Measurements from ENCODE around the gene MCM6.
A peak's percentile ranks its signal among the peaks of the same experiment; 100 is the strongest.
"Not testable (repeated sequence)": the region's sequence is repeated elsewhere in the genome, so short reads cannot be mapped to it uniquely, and the experiment has no call there.

Gene MCM6

GRCh38 chr2:135799738-135800137 is 76.5 kb downstream of the MCM6 start:
- Histone ChIP-seq H3K4me3 (ENCODE audit: low read depth, low read length) (no peak overlapping the region), H3K9ac (no peak overlapping the region), H2AFZ (no peak overlapping the region), H3K4me2 (ENCODE audit: low read length) (no peak overlapping the region), H3K27me3 (ENCODE audit: control insufficient read depth, insufficient read depth, low read length) (no peaks in the 10 kb centered on the region), H3K4me1 (no peaks in the 10 kb centered on the region), H3K9me3 (ENCODE audit: control insufficient read depth, low read length) (no peaks in the 10 kb centered on the region), H3K79me2 (no peaks in the 10 kb centered on the region), H3K36me3 (ENCODE audit: control insufficient read depth, insufficient read depth, low read length) (no peaks in the 10 kb centered on the region), H3K27ac (no peak overlapping the region)
- TF ChIP-seq, protein P1, sequence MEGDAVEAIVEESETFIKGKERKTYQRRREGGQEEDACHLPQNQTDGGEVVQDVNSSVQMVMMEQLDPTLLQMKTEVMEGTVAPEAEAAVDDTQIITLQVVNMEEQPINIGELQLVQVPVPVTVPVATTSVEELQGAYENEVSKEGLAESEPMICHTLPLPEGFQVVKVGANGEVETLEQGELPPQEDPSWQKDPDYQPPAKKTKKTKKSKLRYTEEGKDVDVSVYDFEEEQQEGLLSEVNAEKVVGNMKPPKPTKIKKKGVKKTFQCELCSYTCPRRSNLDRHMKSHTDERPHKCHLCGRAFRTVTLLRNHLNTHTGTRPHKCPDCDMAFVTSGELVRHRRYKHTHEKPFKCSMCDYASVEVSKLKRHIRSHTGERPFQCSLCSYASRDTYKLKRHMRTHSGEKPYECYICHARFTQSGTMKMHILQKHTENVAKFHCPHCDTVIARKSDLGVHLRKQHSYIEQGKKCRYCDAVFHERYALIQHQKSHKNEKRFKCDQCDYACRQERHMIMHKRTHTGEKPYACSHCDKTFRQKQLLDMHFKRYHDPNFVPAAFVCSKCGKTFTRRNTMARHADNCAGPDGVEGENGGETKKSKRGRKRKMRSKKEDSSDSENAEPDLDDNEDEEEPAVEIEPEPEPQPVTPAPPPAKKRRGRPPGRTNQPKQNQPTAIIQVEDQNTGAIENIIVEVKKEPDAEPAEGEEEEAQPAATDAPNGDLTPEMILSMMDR (IDR thresholded peaks at IDR 0.05) = no peak

DNA sequence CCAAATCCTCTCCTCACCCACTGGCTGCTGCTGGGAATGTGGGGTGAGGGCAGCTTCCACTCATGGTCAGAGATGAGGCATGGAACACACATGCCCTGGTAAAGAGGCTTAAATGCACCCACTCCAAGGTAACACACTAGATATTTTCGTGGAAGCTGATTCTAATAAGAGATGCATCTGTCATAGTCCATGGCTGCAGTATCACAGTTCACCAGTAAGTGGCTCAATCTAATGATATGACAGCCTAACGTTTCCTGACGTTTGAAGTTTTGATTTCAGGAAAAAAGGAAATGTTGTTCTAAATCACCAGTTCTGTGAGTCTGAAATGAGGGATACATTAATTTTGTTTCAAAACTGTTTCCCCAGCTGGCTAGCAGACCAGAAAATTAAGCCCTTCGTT is 77.5 kb downstream of the MCM6 start:
- Histone ChIP-seq H3K4me2 (ENCODE audit: low read length) (no peak overlapping the region), H3K27me3 (ENCODE audit: control insufficient read depth, insufficient read depth, low read length) (no peaks in the 10 kb centered on the region), H2AFZ (no peak overlapping the region), H3K36me3 (ENCODE audit: control insufficient read depth, insufficient read depth, low read length) (no peaks in the 10 kb centered on the region), H3K4me1 (no peaks in the 10 kb centered on the region), H3K79me2 (no peaks in the 10 kb centered on the region), H3K27ac (no peak overlapping the region), H3K9me3 (ENCODE audit: control insufficient read depth, low read length) (no peaks in the 10 kb centered on the region), H3K9ac (no peak overlapping the region), H3K4me3 (ENCODE audit: low read depth, low read length) (no peak overlapping the region)
- TF ChIP-seq, protein P1 (IDR thresholded peaks at IDR 0.05) = no peak

- Histone ChIP-seq H3K36me3 (ENCODE audit: control insufficient read depth, insufficient read depth, low read length) (no peaks in the 10 kb centered on the region), H3K4me3 (ENCODE audit: low read depth, low read length) (no peak overlapping the region), H3K4me2 (ENCODE audit: low read length) (no peak overlapping the region), H3K4me1 (no peaks in the 10 kb centered on the region), H3K27ac (no peak overlapping the region), H3K79me2 (no peaks in the 10 kb centered on the region), H3K9me3 (ENCODE audit: control insufficient read depth, low read length) (no peaks in the 10 kb centered on the region), H2AFZ (no peak overlapping the region), H3K27me3 (ENCODE audit: control insufficient read depth, insufficient read depth, low read length) (no peaks in the 10 kb centered on the region), H3K9ac (no peak overlapping the region)
- TF ChIP-seq, protein P1 (IDR thresholded peaks at IDR 0.05) = no peak
Measured at GRCh38 chr2:135798275-135798705, 78.0 kb downstream of the MCM6 start.

GRCh38 chr2:135797497-135798274 is 78.6 kb downstream of the MCM6 start:
- Histone ChIP-seq H3K27ac (no peak overlapping the region), H3K4me1 (no peaks in the 10 kb centered on the region), H3K4me2 (ENCODE audit: low read length) (no peak overlapping the region), H3K9me3 (ENCODE audit: control insufficient read depth, low read length) (no peaks in the 10 kb centered on the region), H3K4me3 (ENCODE audit: low read depth, low read length) (no peak overlapping the region), H3K9ac (no peak overlapping the region), H2AFZ (peak overlapping the region; percentile 9), H3K79me2 (no peaks in the 10 kb centered on the region), H3K27me3 (ENCODE audit: control insufficient read depth, insufficient read depth, low read length) (no peaks in the 10 kb centered on the region), H3K36me3 (ENCODE audit: control insufficient read depth, insufficient read depth, low read length) (no peaks in the 10 kb centered on the region)
- TF ChIP-seq, protein P1 (IDR thresholded peaks at IDR 0.05) = peak; percentile 87

GRCh38 chr2:135796606-135797005 is 79.6 kb downstream of the MCM6 start:
- H3K4me3 ChIP-seq (ENCODE audit: low read depth, low read length) = no peak overlapping the region
- no peaks in the 10 kb centered on the region for H3K79me2 ChIP-seq
- H3K9me3 ChIP-seq (ENCODE audit: control insufficient read depth, low read length) = no peaks in the 10 kb centered on the region
- no peaks in the 10 kb centered on the region for H3K27me3 ChIP-seq (ENCODE audit: control insufficient read depth, insufficient read depth, low read length)
- H3K27ac ChIP-seq = no peak overlapping the region
- H3K4me2 ChIP-seq (ENCODE audit: low read length) = no peak overlapping the region
- H3K9ac ChIP-seq = no peak overlapping the region
- H3K36me3 ChIP-seq (ENCODE audit: control insufficient read depth, insufficient read depth, low read length) = no peaks in the 10 kb centered on the region
- TF ChIP-seq, protein P1 (IDR thresholded peaks at IDR 0.05) = no peak
- H3K4me1 ChIP-seq = peaks cover under 1% of the 10 kb centered on the region
- H2AFZ ChIP-seq = no peak overlapping the region

GRCh38 chr2:135795641-135796040 is 80.6 kb downstream of the MCM6 start:
- not testable (repeated sequence) for H3K27ac ChIP-seq; H3K27me3 ChIP-seq (ENCODE audit: control insufficient read depth, insufficient read depth, low read length); H3K9ac ChIP-seq

More at GRCh38 chr2:135795641-135796040, 80.6 kb downstream of the MCM6 start:
- H3K4me1 ChIP-seq; H3K79me2 ChIP-seq; H3K36me3 ChIP-seq (ENCODE audit: control insufficient read depth, insufficient read depth, low read length); H3K9me3 ChIP-seq (ENCODE audit: control insufficient read depth, low read length); H3K4me2 ChIP-seq (ENCODE audit: low read length); H2AFZ ChIP-seq; H3K4me3 ChIP-seq (ENCODE audit: low read depth, low read length): not testable (repeated sequence)
